HG02763 (cell line): Measurements from ENCODE around the gene PDCL3.

ENCODE experiments used
- ATAC-seq: cut with Tn5 transposase; IDR thresholded peaks from one replicate; pipeline ENCODE4 v1.9.1; 2021; ENCODE audit warnings: mild to moderate bottlenecking, moderate library complexity; ENCODE audit not compliant: unreplicated experiment

PDCL3 gene

GRCh38 chr2:100562613-100563406, at the start of gene PDCL3:
PDCL3 (plus strand) TSS chr2:100562993; CDS start chr2:100563068, 75 bp downstream.
- peak; percentile 94 for ATAC-seq

- no peak for ATAC-seq
These were observed 49.1 kb upstream of the PDCL3 start for GRCh38 chr2:100513650-100514049.

GRCh38 chr2:100517556-100517955, 45.2 kb upstream of the PDCL3 start:
- ATAC-seq: no peak

- ATAC-seq: no peak
These were observed 44.0 kb upstream of the PDCL3 start for GRCh38 chr2:100518801-100519200.

- ATAC-seq: no peak
These were observed 42.6 kb upstream of the PDCL3 start for GRCh38 chr2:100520224-100520623.

GRCh38 chr2:100522430-100522829, 40.4 kb upstream of the PDCL3 start:
- no peak for ATAC-seq

- ATAC-seq: no peak
These were observed 38.5 kb upstream of the PDCL3 start for GRCh38 chr2:100524331-100524730.

GRCh38 chr2:100526868-100527267, 35.9 kb upstream of the PDCL3 start:
- no peak for ATAC-seq

GRCh38 chr2:100527440-100528015, 35.3 kb upstream of the PDCL3 start:
- ATAC-seq: no peak

GRCh38 chr2:100529176-100529575, 33.6 kb upstream of the PDCL3 start:
- ATAC-seq: no peak

GRCh38 chr2:100529900-100530299, 32.9 kb upstream of the PDCL3 start:
- no peak for ATAC-seq

- ATAC-seq: no peak
These were observed 26.9 kb upstream of the PDCL3 start for GRCh38 chr2:100535855-100536254.

GRCh38 chr2:100537918-100538317, 24.9 kb upstream of the PDCL3 start:
- no peak for ATAC-seq

- ATAC-seq: no peak
These were observed 23.6 kb upstream of the PDCL3 start for GRCh38 chr2:100539221-100539620.

GRCh38 chr2:100541404-100541803, 21.4 kb upstream of the PDCL3 start:
- no peak for ATAC-seq

GRCh38 chr2:100542418-100542817, 20.4 kb upstream of the PDCL3 start:
- ATAC-seq: no peak

- ATAC-seq: no peak
These were observed 17.7 kb upstream of the PDCL3 start for GRCh38 chr2:100544911-100545596.

- no peak for ATAC-seq
These were observed 16.3 kb upstream of the PDCL3 start for GRCh38 chr2:100546469-100546868.

- ATAC-seq: no peak
These were observed 14.0 kb upstream of the PDCL3 start for GRCh38 chr2:100548771-100549170.

GRCh38 chr2:100551303-100551702, 11.5 kb upstream of the PDCL3 start:
- no peak for ATAC-seq

- no peak for ATAC-seq
These were observed 7.9 kb upstream of the PDCL3 start for GRCh38 chr2:100554798-100555407.

- ATAC-seq: no peak
These were observed 6.0 kb upstream of the PDCL3 start for GRCh38 chr2:100556746-100557145.
